Measurements from ENCODE around the gene SH3BP2. TPM values are rescaled to one million over a fixed set of nuclear protein-coding genes. Genes with fewer than 3 reads are reported as not detected.

Gene SH3BP2
- total RNA-seq, 1 donor from 2014 or later = 85.3 TPM

DNA sequence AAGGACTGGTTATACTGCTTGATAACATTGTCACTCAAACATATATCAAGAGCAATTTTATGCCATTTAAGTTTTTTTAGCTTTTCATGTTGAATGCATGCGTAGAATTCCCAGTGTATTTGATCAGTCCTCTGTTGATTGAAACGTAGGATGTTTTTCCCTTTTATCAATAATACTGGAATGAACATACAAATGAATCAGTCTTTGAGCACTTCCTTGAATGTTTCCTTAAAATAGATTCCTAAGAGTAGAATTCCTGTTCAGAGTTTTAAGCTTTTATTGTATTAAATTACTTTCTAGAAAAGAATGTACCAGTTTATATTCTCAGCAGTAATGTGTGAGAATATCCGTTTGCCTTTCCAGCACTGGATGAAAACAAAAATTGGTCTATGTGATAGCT, 88.5 kb downstream of the SH3BP2 start:
- H3K27me3 Mint-ChIP-seq (ENCODE audit: unreplicated experiment) = peaks cover 5% of the 10 kb centered on the region

GRCh38 chr4:2882341-2882740, 89.5 kb downstream of the SH3BP2 start:
- no peak overlapping the region for H3K27ac Mint-ChIP-seq (ENCODE audit: unreplicated experiment)
- peaks cover 11% of the 10 kb centered on the region for H3K36me3 Mint-ChIP-seq (ENCODE audit: unreplicated experiment)

More for the DNA sequence above, 88.5 kb downstream of the SH3BP2 start:
- Mint-ChIP-seq H3K4me1 (ENCODE audit: low read depth, unreplicated experiment) (peaks cover 26% of the 10 kb centered on the region), H3K36me3 (ENCODE audit: unreplicated experiment) (peaks cover 11% of the 10 kb centered on the region), H3K27ac (ENCODE audit: unreplicated experiment) (no peak overlapping the region), H3K9me3 (ENCODE audit: unreplicated experiment) (peaks cover 3% of the 10 kb centered on the region), H3K4me3 (ENCODE audit: unreplicated experiment) (no peak overlapping the region)
- TF ChIP-seq, protein P1, sequence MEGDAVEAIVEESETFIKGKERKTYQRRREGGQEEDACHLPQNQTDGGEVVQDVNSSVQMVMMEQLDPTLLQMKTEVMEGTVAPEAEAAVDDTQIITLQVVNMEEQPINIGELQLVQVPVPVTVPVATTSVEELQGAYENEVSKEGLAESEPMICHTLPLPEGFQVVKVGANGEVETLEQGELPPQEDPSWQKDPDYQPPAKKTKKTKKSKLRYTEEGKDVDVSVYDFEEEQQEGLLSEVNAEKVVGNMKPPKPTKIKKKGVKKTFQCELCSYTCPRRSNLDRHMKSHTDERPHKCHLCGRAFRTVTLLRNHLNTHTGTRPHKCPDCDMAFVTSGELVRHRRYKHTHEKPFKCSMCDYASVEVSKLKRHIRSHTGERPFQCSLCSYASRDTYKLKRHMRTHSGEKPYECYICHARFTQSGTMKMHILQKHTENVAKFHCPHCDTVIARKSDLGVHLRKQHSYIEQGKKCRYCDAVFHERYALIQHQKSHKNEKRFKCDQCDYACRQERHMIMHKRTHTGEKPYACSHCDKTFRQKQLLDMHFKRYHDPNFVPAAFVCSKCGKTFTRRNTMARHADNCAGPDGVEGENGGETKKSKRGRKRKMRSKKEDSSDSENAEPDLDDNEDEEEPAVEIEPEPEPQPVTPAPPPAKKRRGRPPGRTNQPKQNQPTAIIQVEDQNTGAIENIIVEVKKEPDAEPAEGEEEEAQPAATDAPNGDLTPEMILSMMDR (IDR thresholded peaks at IDR 0.05; ENCODE audit: partially characterized antibody, unreplicated experiment) = no peak
- no peak for DNase-seq

GRCh38 chr4:2886161-2886560, 93.3 kb downstream of the SH3BP2 start:
- H3K27me3 Mint-ChIP-seq (ENCODE audit: unreplicated experiment) = peaks cover 2% of the 10 kb centered on the region
- peaks cover 2% of the 10 kb centered on the region for H3K9me3 Mint-ChIP-seq (ENCODE audit: unreplicated experiment)
- peak overlapping the region; percentile 34 for H3K27ac Mint-ChIP-seq (ENCODE audit: unreplicated experiment)
- TF ChIP-seq, protein P1 (IDR thresholded peaks at IDR 0.05; ENCODE audit: partially characterized antibody, unreplicated experiment) = no peak
- H3K4me3 Mint-ChIP-seq (ENCODE audit: unreplicated experiment) = peak overlapping the region; percentile 59
- peaks cover 23% of the 10 kb centered on the region for H3K4me1 Mint-ChIP-seq (ENCODE audit: low read depth, unreplicated experiment)
- DNase-seq = no peak
- peaks cover 10% of the 10 kb centered on the region for H3K36me3 Mint-ChIP-seq (ENCODE audit: unreplicated experiment)

More at GRCh38 chr4:2882341-2882740, 89.5 kb downstream of the SH3BP2 start:
- H3K4me1 Mint-ChIP-seq (ENCODE audit: low read depth, unreplicated experiment) = peaks cover 28% of the 10 kb centered on the region
- no peak overlapping the region for H3K4me3 Mint-ChIP-seq (ENCODE audit: unreplicated experiment)
- no peak for DNase-seq
- H3K9me3 Mint-ChIP-seq (ENCODE audit: unreplicated experiment) = peaks cover 3% of the 10 kb centered on the region
- TF ChIP-seq, protein P1 (IDR thresholded peaks at IDR 0.05; ENCODE audit: partially characterized antibody, unreplicated experiment) = no peak
- H3K27me3 Mint-ChIP-seq (ENCODE audit: unreplicated experiment) = peaks cover 5% of the 10 kb centered on the region

DNA sequence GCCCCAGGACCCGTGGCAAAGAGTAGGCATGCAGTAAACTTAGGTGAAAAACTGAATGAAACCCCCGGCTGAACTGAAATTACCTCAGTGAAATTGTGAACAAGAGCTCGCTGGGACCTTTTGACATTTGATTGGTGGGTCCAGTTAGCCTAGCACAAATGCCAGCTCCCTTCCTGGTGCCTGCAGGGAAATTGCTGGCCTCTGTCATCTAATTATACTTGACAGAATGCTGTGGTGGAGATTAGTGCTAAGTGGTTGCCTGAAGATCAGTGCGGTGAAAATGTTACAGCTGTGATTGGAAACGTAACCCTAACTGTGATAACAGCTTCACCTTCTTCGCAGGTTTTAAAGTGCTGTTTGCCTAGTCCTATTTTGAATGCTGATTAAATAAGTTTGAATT, 93.7 kb downstream of the SH3BP2 start:
- no peak for DNase-seq
- peak overlapping the region; percentile 34 for H3K27ac Mint-ChIP-seq (ENCODE audit: unreplicated experiment)
- peaks cover 23% of the 10 kb centered on the region for H3K4me1 Mint-ChIP-seq (ENCODE audit: low read depth, unreplicated experiment)
- TF ChIP-seq, protein P1 (IDR thresholded peaks at IDR 0.05; ENCODE audit: partially characterized antibody, unreplicated experiment) = no peak
- peaks cover 2% of the 10 kb centered on the region for H3K9me3 Mint-ChIP-seq (ENCODE audit: unreplicated experiment)
- H3K27me3 Mint-ChIP-seq (ENCODE audit: unreplicated experiment) = peaks cover 2% of the 10 kb centered on the region
- peak overlapping the region; percentile 59 for H3K4me3 Mint-ChIP-seq (ENCODE audit: unreplicated experiment)
- H3K36me3 Mint-ChIP-seq (ENCODE audit: unreplicated experiment) = peaks cover 10% of the 10 kb centered on the region

DNA sequence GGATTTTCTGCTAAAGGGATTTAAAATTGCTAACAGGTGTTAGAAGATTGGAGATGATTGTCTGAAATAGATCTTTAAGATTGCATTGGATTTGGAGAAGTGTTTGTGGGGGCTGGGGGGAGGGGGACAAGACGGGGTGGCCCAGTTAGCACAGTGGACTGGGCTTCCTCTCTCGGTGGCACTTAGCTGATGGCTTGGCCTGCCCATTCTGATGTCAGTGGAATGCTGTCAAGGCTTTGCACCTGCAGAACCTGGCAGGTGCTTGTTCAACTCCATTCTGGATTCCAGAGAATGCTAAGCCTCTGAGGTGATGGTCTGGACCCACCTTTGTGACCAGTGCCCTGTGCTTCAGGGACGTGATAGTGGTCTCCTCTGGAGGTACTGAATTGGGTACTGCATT, 94.5 kb downstream of the SH3BP2 start:
- Mint-ChIP-seq H3K36me3 (ENCODE audit: unreplicated experiment) (peaks cover 10% of the 10 kb centered on the region), H3K9me3 (ENCODE audit: unreplicated experiment) (peaks cover 3% of the 10 kb centered on the region), H3K4me1 (ENCODE audit: low read depth, unreplicated experiment) (peaks cover 23% of the 10 kb centered on the region), H3K27ac (ENCODE audit: unreplicated experiment) (no peak overlapping the region), H3K27me3 (ENCODE audit: unreplicated experiment) (peaks cover 2% of the 10 kb centered on the region), H3K4me3 (ENCODE audit: unreplicated experiment) (no peak overlapping the region)
- no peak for DNase-seq
- TF ChIP-seq, protein P1 (IDR thresholded peaks at IDR 0.05; ENCODE audit: partially characterized antibody, unreplicated experiment) = no peak
